HL-60 (cell line): Measurements from ENCODE around the gene SLC9C1.

Experiments
- DNase-seq, 2 experiments: peaks; one replicate each; pipeline ENCODE4 v3.0.0-alpha.2; 2010 to 2020; ENCODE audit warnings: low read depth in 1 of 2, low spot score in 1 of 2
- H3K27ac ChIP-seq: fragments of 250-450 bp; sonication (Bioruptor Pico); replicated peaks from 2 replicates; pipeline ENCODE4 v1.5.1; 2020; ENCODE audit warnings: mild to moderate bottlenecking, moderate library complexity
- H3K27me3 ChIP-seq: fragments of 250-450 bp; sonication (Bioruptor Pico); 2 replicates; pipeline ENCODE4 v1.5.1; 2021; ENCODE audit warnings: mild to moderate bottlenecking, moderate library complexity; ENCODE audit not compliant: insufficient read depth, poor library complexity, severe bottlenecking
- H3K4me3 ChIP-seq: replicated peaks from 2 replicates; pipeline ENCODE4 v1.5.1; 2011; ENCODE audit warnings: mild to moderate bottlenecking, control low read depth, low read length; ENCODE audit not compliant: insufficient read depth
- CTCF ChIP-seq: IDR thresholded peaks from one replicate; pipeline ENCODE4 v1.5.1; 2011; ENCODE audit warnings: low read length, control low read depth, inconsistent platforms; ENCODE audit not compliant: insufficient read depth
- GABPA ChIP-seq: IDR thresholded peaks from 2 replicates; pipeline ENCODE4 v1.6.1; 2012; ENCODE audit warnings: low read depth
- POLR2AphosphoS5 ChIP-seq: IDR thresholded peaks from 2 replicates; pipeline ENCODE4 v1.6.1; 2012; ENCODE audit warnings: low read depth
- REST ChIP-seq: IDR thresholded peaks from 2 replicates; pipeline ENCODE4 v1.6.1; 2012; ENCODE audit warnings: low read depth; ENCODE audit not compliant: insufficient replicate concordance
- SPI1 ChIP-seq: IDR thresholded peaks from 2 replicates; pipeline ENCODE4 v1.6.1; 2012; ENCODE audit warnings: low read depth, mild to moderate bottlenecking, borderline replicate concordance

The SLC9C1 gene

GRCh38 chr3:112128843-112129727, 164.9 kb downstream of the SLC9C1 start:
- H3K27ac ChIP-seq: no peak overlapping the region

GRCh38 chr3:112127522-112128494, 166.2 kb downstream of the SLC9C1 start:
- no peak for DNase-seq
- no peaks in the 10 kb centered on the region for H3K27me3 ChIP-seq
- TF ChIP-seq GABPA: no peak
- no peak for TF ChIP-seq SPI1
- no peak for TF ChIP-seq REST
- TF ChIP-seq POLR2AphosphoS5: no peak
- no peak for TF ChIP-seq CTCF
- H3K4me3 ChIP-seq: no peak overlapping the region
- no peak overlapping the region for H3K27ac ChIP-seq

More at GRCh38 chr3:112128843-112129727, 164.9 kb downstream of the SLC9C1 start:
- Histone ChIP-seq H3K27me3 (no peaks in the 10 kb centered on the region), H3K4me3 (no peak overlapping the region)
- peak in 1 of 2 experiments; percentile 13 for DNase-seq
- no peak for TF ChIP-seq GABPA
- TF ChIP-seq CTCF: no peak
- no peak for TF ChIP-seq POLR2AphosphoS5
- TF ChIP-seq SPI1: peak; percentile 47; the same call in 1 of the 2 replicates
- no peak for TF ChIP-seq REST

- H3K4me3 ChIP-seq: no peak overlapping the region
- H3K27ac ChIP-seq: no peak overlapping the region
- no peaks in the 10 kb centered on the region for H3K27me3 ChIP-seq
- DNase-seq: no peak
- TF ChIP-seq REST (no peak), CTCF (no peak), SPI1 (no peak), GABPA (no peak), POLR2AphosphoS5 (no peak)
Observed at GRCh38 chr3:112126511-112126911, 167.5 kb downstream of the SLC9C1 start.
